ENCODE data around the gene RPL22.

Gene RPL22

GRCh38 chr1:6152181-6152580 lies 47.2 kb downstream of the RPL22 start:
- no peak for DNase-seq (ENCODE audit: low read depth)

- DNase-seq (ENCODE audit: low read depth), result no peak
Observed at GRCh38 chr1:6151291-6151822, 48.0 kb downstream of the RPL22 start.

DNA sequence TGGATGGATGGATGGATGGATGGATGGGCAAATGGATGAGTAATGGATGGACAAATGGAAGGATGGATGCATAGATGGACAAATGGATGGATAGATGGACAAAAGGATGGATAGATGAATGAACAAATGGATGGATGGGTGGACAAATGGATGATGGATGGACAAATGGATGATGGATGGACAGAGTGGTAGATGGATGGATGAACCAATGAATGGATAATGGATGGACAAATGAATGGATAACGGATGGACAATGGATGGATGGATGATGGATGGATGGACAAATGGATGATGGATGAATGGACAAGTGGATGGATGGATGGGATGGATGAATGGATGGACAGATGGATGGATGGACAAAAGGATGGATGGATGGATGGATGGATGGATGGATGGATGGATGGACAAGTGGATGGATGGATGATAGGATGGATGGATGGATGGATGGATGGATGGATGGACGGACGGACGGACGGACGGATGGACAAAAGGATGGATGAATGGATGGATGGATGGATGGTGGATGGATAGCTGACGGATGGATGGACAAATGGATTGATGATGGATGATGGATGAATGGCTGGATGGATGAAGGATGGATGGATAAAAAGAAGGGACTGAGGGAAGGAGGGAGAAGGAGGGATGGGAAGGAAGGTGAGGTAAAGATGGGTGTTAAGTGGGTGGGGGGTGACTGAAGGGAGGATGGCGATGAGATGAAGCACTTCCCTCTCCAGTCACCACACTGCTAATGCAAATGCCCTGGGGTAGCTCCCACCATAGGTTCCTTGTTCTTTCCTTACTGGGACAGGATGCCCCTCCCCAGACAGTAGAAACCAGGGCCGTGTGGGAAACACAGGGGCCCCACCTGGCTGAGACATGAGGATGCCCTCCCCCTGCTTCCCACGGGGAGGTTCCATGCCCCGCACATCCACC lies 49.1 kb downstream of the RPL22 start:
- DNase-seq (ENCODE audit: low read depth), result no peak

GRCh38 chr1:6149597-6149996 lies 49.8 kb downstream of the RPL22 start:
- no peak for DNase-seq (ENCODE audit: low read depth)

- peak; percentile 45 for DNase-seq (ENCODE audit: low read depth)
Observed at GRCh38 chr1:6148497-6149241, 50.7 kb downstream of the RPL22 start.

DNA sequence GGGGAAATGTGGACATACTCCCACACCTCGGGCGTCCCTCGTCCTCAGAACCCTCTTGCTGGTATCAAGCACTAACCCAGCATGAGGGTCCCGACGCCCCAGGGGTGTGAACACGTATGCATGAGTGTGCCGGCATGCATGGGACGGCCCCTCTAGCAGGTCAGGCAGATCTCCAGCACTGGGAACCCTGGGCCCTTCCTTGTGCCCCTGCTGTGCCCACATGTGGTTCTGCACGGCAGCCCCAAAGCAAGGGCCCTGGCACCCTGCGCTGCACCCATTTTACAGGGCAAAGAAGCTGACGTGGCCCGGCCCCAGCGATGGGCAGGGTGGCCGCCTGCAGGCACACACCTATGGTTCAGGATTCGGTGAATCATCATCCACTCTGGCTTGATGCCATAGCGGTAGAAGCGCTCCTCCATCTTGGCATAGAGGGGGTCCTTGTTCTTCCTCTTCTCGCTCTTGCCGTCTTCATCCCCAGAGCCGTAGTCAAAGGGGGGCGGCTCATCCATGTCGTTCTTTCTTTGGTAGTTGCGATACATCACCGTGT lies 53.5 kb downstream of the RPL22 start:
- no peak for DNase-seq (ENCODE audit: low read depth)

GRCh38 chr1:6145396-6145750 lies 54.0 kb downstream of the RPL22 start:
- no peak for DNase-seq (ENCODE audit: low read depth)

DNA sequence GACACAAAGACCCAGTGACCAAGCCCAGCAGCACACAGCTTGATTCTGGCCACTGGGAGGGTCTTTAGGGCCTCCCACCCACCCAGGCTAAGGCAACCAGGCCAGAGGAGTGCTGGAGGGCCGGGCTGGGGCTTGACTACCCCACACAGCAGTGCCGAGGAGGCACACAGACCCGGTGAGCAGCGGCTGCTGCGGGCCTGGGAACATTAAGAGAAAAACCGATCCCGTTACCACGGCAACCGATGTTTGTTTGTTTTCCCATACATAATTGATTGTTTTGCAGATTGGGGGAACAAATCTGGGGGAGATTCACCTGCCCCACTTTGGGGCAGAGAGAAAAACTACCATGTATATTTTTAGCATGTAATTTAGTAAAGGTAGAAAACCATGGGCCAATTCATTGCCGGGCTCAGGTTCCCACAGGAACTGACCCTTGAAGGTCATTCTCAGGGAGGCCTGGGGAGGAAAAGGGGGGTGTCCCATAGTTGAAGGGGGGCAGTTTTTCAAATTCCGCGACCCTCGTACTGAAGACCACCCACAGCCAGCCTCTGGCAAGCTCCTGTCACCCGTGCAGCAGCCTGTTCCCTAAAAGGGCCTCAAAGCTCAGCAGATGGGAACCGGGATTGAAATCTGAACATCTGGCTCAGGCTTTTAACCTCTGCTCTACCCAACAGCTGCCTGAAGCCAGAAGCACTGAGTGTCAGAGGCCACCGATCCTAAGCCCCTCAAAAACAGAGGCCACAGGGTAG lies 54.6 kb downstream of the RPL22 start:
- DNase-seq (ENCODE audit: low read depth), result no peak

DNA sequence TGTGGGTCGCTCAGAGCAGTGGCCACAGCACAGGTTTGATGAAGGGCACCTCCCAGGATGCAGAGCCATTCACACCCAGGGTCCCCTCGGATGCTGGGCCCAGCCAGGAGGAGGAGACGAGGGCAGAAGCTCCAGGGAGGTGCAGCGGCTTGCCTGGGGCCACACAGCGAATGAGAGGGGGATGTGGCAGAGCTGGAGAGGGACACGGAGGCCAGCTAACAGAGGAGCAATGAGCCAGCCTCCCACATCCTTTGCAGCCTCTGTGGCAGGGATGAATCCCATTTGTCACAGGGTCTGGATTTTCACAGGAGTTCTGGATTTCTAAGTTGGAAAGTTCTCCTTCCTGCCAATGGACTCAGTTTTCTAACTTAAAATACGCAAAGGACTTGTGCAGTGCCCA lies 55.2 kb downstream of the RPL22 start:
- no peak for DNase-seq (ENCODE audit: low read depth)

- DNase-seq (ENCODE audit: low read depth), result no peak
Observed at GRCh38 chr1:6143395-6143794, 56.0 kb downstream of the RPL22 start.

DNA sequence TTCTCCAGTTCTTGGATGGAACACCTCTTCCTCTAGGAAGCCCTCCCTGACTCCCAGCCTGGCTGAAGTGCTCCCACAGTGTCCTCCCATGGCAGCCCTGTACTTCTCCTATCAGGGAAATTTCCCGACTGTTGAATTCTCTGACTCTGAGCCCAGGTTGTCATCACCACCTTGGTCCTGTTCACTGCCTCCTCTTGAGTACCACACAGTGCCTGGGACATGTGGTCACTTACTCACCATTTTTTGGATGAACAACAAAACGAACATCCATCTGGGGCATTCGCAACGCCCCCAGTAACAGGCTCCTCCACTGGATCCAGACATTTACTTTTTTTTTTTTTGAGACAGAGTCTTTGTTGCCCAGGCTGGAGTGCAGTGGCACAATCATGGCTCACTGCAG lies 56.7 kb downstream of the RPL22 start:
- no peak for DNase-seq (ENCODE audit: low read depth)

- DNase-seq (ENCODE audit: low read depth), result no peak
Observed at GRCh38 chr1:6142036-6142621, 57.3 kb downstream of the RPL22 start.

GRCh38 chr1:6141592-6141991 lies 57.8 kb downstream of the RPL22 start:
- no peak for DNase-seq (ENCODE audit: low read depth)

DNA sequence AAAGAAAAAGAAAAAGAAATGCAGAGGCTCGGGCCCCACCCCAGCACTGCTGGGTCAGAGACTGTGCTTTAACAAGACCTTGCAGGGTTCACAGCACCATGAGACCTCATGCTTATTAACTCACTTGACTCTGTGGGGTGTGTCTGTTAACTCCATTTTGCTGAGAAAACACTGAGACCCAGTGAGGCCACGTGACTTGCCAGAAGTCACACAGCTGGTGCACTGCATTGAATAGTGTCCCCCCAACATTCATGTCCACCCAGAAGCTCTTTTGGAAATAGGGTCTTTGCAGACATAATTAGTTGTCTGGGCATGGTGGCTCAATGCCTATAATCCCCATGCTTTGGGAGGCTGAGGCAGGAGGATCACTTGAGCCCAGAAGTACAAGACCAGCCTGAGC lies 59.0 kb downstream of the RPL22 start:
- no peak for DNase-seq (ENCODE audit: low read depth)

DNA sequence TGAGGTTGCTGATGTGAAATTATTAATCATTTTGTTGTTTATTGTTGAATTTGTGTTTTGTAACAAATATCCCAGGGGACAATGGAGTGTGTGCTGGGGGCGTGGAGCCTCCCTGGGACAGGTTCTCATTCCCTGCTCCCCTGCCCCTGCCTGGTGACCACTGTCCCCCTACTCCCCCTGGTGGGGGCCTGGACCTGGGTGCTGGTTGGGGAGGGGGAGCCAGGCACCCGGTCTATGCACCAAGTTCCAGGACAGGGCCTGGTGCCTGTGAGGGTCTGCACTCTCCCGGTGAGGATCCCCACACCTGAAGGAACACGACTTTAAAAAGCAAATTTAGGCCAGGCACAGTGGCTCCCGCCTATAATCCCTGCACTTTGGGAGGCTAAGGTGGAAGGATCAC lies 61.6 kb downstream of the RPL22 start:
- DNase-seq (ENCODE audit: low read depth), result no peak

DNA sequence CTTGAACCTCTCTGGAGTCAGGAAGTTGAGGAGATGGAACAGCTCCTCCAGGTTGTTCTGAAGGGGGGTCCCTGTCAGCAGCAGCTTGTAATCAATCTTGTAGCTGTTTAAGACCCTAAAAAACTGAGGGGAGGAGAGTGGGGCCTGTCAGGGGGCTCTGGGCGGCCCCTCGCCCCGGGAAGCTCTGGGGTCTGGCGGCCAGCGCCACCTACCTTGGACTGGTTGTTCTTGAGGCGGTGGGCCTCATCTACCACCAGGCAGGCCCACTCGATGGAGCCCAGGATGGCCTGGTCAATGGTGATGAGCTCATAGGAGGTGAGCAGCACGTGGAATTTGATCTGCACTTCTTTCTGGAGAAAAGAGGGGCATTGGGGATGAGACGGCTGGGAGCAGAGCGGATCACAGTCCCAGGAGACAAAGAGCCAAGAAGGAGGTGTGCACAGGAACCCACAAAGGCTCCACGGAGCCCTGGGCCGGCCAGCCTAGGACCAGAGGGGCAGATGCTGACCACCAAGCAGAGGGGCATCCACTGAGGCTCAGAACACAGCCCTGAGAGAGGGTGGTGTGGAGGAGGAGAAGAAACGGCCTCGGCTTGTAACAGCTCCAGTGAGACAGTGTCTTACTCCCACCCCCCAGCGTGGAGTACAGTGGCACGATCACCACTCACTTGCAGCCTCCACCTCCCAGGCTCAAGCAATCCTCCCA lies 62.7 kb downstream of the RPL22 start:
- DNase-seq (ENCODE audit: low read depth), result no peak

Data from stimulated activated CD8-positive, alpha-beta memory T cell treated with anti-CD3 and anti-CD28 coated beads, Interleukin-12 subunit alpha, Interleukin-12 subunit beta, amount 100 ng/mL, for 4 hours (primary cell).